Erythroblast (primary cell): Measurements from ENCODE around the gene SELENBP1.
"Not testable (repeated sequence)": the region's sequence is repeated elsewhere in the genome, so short reads cannot be mapped to it uniquely, and the experiment has no call there.

ENCODE experiments used
- DNase-seq, 2 experiments: peaks; one replicate each; lab custom pipeline; 2025; lab: John Stamatoyannopoulos, UW
- GATA1 ChIP-seq: IDR thresholded peaks from 2 replicates; pipeline ENCODE4 v1.6.1; 2011; ENCODE audit warnings: low read depth, mild to moderate bottlenecking, control low read depth, low read length, moderate library complexity
- POLR2A ChIP-seq: IDR thresholded peaks from 2 replicates; pipeline ENCODE4 v1.6.1; 2011; ENCODE audit warnings: mild to moderate bottlenecking, low read length

The SELENBP1 gene

DNA sequence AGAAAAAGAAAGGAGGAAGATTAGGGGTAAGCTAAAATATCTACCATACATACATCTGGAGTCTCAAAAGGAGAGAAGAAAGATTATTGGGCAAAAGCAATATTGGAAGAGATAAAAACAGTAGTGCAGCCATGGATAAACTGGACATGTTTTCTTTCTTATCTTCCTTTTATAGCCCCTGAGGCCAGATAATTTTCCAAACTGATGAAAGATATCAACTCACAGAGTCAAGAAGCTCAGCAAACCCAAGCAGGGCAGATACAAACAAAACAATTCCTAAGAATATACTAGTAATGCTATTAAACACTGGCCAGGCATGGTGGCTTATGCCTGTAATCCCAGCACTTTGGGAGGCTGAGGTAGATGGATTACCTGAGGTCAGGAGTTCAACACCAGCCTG, 21.1 kb upstream of the SELENBP1 start:
- peak in 1 of 2 experiments; percentile 55 for DNase-seq
- TF ChIP-seq POLR2A (no peak), GATA1 (no peak)

DNA sequence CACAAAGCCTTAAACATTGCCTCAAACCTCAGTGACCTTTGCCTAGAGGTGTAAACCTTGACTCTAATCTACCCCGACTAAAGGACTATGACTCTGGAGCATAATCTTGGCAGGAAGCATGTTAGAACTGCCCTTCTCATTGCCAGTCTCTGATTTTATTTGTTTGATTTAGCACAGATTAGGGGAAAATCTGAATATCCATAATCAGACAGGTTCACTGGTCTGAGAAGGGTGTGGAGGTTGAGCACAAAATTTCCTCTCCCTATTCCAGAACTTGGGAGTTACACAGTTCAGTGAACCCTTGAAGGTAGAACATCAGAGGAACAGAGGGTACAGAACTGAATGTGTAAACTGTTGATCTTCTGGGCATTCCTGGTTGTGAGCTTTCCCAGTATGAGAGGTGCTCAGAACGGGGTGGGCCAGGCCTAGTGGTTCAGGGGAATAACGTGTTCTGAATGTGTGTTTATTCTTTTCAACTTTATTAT, 18.6 kb upstream of the SELENBP1 start:
- DNase-seq, result no peak
- TF ChIP-seq POLR2A (no peak), GATA1 (no peak)

DNA sequence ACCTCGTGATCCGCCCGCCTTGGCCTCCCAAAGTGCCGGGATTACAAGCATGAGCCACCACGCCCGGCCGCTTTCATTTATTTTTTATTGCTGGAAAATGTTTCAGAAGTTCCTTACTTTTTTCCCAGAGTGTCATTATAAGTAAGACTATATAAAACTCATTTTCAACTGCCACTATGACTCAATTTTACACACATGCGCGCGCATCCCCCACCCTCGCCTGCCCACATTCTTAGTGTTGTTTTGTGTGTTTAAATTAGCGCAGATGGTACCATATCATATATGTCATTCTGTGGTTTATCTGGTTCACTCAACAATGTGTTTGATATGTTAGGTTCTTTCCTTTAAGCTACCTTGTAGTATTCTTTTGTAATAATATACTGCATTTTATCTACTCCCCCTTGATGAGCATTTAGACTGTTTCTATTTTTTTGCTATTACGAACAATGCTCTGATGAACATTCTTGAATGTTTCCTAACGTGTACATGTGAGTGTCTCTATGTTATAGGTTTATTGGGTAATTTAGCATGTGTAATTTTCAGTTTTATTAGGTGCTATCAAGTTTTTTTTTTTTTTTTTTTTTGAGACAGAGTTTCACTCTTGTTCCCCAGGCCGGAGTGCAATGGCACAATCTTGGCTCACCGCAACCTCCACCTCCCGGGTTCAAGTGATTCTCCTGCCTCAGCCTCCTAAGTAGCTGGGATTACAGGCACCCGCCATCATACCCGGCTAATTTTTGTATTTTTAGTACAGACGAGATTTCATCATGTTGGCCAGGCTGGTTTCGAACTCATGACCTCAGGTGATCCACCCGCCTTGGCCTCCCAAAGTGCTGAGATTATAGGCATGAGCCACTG, 17.9 kb upstream of the SELENBP1 start:
- not testable (repeated sequence) for DNase-seq

DNA sequence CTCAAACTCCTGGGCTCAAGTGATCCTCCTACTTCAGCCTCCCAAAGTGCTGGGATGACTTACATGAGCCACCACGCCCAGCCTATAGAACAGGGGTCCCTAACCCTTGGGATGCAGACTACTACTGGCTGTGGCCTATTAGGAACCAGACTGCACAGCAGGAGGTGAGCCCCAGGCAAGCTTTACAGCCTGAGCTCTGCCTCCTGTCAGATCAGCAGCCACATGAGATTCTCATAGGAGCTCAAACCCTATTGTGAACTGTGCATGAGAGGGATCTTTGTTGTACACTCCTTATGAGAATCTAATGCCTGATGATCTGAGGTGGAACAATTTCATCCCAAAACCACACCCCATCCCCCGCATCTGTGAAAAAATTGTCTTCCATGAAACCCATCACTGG, 13.5 kb upstream of the SELENBP1 start:
- DNase-seq, result no peak
- TF ChIP-seq GATA1, result no peak
- no peak for TF ChIP-seq POLR2A

DNA sequence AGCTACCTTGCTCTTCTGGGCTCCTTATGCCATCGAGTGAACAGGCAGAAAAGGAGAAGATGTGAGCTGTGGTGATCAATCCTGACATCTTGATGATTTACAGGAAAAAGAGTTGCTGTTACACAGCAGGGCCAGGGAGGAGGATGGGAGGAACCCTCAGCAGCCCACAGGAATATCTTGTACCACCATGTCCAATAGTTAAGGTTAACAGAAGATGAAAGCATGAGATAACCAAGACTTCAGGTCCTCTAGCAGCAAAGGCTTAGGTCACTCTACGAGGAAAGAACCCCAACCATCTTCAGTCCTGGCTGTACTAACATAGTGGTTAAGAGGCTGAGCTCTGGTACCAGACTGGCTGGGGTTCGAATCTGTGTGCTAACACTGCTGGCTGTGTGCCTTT, 12.1 kb upstream of the SELENBP1 start:
- peak; percentile 37 to 51 for DNase-seq
- TF ChIP-seq GATA1, result no peak
- TF ChIP-seq POLR2A, result no peak

DNA sequence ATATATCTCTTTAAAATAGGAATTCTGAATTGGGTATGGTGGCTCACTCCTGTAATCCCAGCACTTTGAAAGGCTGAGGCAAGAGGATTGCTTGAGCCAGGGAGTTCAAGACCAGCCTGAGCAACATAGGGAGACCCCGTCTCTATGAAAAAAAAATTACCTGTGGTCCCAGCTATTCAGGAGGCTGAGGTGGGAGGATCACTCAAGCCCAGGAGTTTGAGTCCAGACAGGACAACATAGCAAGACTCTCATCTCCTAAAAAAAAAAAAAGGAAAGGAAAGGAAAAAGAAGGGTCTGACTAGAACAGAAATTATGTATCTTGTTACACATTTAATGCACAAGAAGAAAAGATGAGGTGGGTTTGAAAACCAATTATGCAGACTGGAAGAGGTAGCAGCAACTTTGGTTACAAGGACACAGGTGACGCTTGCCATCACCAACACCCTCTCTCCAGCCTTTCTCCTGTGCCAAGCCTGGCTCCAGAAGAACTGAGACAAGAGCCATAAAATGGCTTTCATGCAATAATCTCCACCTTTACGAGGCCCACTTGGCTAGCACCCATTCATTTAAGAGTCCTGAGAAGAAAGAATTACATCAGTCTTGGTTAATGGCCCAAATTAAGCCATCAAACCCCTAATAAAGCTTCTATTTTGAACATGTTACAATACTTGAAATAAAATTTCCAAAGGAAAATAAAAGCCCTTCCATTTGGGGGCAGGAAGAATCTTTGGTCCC, 4.8 kb upstream of the SELENBP1 start:
- no peak for DNase-seq
- TF ChIP-seq POLR2A (no peak), GATA1 (no peak)

DNA sequence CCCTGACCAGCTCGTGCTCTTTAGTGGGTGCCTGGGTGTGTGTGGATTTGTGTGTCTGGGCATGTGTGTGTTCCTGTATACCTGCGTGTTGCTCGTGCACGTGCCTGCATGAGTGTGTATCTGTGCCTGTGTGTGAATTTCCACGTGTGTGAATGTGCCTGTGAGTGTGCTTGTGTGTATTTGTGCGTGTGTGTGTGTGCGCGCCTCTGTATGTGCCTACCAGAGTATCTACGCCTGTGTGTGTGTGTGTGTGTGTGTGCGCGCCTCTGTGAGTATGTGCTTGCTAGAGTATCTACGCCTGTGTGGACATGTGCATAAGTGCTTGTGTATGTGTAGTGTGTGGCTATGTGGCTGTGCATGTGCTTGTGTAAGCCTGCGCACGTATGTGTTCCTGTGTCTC, 691 bp upstream of the SELENBP1 start:
- DNase-seq, result no peak
- TF ChIP-seq GATA1 (no peak), POLR2A (no peak)

DNA sequence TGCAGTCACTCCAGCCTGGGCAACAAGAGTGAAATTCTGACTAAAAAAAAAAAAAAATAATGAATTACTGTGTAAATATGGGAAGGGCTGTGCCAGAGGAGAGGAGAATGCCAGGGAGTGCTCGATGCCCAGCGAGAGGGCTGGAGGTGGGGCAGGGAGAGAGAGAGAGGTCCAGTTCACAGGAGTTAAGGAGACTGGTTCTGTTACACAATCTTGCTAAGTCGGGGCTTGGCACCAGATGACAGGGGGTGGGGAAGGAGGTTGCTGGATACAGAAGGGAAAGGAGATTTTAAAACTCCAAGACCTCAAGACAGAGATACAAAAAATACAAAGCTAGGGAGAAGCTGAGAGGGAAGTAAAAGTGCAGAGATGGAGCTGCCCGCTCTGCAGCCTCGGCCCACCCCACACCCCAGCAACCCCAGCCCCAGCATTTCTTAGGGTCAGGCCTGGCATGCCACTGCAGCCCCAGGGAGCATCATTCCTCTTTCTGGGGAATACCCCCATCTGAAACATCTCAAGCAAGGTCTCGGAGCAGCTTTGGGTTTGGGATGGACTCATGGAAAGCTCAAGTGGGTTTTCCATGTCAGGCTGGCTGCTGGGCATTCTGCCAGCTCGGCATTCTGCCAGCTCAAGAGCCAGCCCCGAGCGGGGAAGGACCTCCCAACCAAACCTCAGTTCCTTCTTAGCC, 991 bp downstream of the SELENBP1 start:
- TF ChIP-seq POLR2A (no peak), GATA1 (no peak)
- peak; percentile 73 to 75 for DNase-seq

DNA sequence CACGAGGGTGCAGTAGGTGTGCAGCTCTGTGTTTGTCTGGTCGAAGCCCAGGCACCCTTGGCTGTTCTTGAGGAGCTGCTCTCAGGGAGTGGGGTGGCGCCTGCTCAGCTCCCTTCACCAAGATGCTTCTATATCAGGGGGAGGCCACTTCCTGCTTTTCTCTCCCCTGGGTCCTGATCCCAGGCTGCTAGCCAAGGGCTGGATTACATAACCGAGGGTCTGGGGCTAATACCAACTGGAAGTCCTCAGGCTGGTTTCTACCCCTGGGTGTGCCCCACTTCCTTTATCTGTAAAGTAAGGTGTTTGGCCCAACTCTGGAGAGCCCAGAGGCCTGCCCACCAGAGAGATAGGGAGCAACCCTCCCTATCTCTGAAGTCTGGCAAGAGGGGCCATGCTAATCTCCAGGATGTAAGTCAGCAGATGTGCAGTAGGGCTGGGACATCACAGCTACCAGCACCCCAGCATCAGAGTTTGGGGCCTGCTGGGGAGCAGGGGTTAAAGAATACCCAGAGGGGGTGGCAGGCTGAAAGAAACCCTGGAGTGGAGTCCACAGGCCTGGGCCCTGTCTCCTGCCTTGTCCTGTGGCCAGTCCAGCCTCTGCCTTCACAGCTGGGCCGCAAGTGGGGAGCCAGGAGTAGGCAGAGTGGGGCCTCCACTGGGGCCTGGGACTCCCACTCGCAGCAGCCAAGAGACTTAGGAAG, 2.1 kb downstream of the SELENBP1 start:
- peak; percentile 94 to 100 for DNase-seq
- TF ChIP-seq GATA1, result peak; percentile 86
- peak; percentile 79 for TF ChIP-seq POLR2A

DNA sequence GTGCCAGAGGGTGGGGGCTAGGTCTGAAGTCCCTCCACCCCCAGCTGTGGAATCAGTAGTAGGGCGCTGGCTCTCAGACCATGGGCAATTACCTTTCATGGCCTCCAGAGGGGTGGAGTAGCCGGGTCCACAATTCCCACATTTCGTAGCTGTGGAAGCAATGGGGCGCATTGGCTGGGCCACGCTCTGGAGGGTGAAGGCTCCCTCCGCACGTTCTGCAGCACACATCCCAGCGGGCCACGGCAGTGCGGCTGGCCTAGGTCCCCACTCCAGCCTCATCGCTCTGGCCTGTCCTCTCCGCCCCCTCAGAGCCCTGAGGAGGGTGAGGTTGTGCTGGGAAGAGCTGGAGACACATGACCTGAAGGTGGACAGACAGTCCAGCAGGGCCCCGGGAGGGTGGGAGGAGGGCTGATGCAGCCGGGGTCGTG, 2.9 kb downstream of the SELENBP1 start:
- no peak for TF ChIP-seq POLR2A
- no peak for TF ChIP-seq GATA1
- no peak for DNase-seq

DNA sequence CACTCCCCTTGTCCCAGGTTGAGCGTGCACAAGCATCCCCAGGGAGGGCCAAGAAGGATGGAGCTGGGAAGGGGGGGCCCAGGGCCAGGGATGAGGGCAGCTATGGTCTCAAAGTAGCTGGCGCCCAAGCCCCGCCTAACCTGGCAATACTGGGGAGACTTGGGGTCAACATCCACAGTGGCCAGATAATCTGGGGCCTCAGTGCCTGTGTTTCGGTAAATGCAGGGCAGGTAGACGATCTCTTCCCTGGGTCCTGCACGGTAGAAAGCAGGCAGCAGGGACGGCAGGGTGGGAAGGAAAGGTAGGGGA, 3.2 kb downstream of the SELENBP1 start:
- no peak for TF ChIP-seq GATA1
- TF ChIP-seq POLR2A, result no peak
- no peak for DNase-seq

DNA sequence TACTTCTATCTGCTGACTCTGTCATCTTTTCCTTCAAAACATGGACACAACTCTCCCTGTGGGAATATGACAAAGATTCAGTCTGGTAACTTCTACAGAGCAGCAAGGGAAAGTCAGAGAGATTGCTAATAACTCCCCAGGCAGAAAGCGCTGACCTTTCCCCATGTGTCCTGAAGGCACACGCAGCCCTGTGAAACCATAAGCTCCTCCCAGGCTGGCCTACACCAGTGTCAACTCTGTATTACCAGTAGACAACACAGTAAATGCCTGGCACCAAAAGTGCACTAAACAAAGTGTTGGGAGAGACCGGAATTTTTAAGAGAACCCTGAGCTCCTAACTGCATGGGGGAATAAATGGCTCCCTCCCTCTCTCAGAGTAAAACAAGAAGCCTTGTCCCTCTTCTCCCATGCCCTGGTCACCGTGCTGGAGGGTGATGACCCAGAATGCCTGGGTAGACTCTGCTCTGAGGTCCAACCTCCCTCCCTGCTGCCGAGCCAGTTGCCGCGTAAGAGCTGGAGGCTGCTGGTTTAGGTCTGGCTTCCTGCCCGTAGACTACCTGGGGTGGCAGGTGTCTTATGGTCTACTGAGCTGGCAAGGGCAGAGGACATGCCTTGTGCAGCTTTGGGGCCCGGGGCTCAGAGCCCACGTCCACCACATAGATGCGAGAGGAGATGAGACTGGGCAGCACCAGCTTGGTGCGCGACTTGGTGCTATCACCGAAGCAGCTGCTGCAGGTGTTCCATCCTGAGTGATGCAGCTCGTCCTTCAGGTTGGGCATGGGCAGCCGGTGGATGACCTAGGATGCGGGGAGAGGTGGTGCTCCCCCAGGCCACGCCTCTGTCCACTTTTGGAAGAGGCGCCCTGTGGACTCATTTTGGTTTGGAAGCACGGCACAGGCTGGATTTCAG, 3.9 kb downstream of the SELENBP1 start:
- TF ChIP-seq POLR2A, result no peak
- TF ChIP-seq GATA1, result no peak
- DNase-seq, result no peak
